Astrocyte of the cerebellum (primary cell): Measurements from ENCODE around the gene B3GNT7.
A peak's percentile ranks its signal among the peaks of the same experiment; 100 is the strongest.

Experiments used
- DNase-seq: peaks from one replicate; pipeline ENCODE4 v3.0.0-alpha.2; 2011; ENCODE audit warnings: low read depth
- H3K4me3 ChIP-seq: 2 replicates; pipeline ENCODE4 v1.5.1; 2011; ENCODE audit warnings: mild to moderate bottlenecking, low read depth, low read length, moderate library complexity
- in situ Hi-C: cut with HindIII; loops from 2 replicates; pipeline ENCODE4 v1.10.0; 2017; ENCODE audit warnings: low sequenced_read_pairs
- TF ChIP-seq, protein P1 (sequence below): IDR thresholded peaks from 2 replicates; pipeline ENCODE4 v1.5.1; 2012; ENCODE audit warnings: low read length, low read depth, moderate library complexity, mild to moderate bottlenecking; ENCODE audit errors: missing control alignments

Gene B3GNT7

DNA sequence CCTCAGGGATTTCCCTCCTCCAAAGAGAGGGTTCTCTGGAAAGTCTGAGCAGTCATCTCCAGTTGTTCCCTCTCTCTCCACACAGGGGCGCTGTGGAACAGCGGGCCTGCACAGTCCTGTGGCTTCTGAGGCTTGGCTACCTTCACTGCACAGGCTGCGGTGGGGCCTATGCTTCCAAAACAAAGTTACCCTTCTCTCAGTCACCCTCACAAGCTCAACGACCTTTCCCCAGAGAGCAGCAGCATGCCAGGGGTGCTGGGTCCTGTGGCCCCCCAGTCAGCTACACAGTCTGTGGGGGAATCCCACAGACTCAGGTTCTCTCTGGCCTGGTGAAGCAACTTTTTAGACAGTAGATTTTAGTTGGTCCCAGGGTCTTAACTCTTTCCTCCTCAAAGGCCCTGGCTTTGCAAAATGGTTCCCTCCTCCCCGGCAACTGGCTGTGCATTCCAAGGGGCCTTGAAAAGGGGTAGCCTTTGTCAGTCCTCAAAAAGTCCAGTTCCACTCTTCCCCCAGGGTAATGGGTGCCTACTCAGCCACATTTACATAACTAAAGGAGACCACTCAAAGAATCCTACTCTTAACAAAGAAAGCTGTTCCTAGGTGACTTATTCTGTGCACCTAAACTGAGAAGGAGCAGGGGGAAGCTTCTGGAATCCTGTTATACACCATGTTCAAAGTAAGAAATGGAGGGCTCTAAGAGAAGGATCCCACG is 14.9 kb downstream of the B3GNT7 start:
- TF ChIP-seq, protein P1, sequence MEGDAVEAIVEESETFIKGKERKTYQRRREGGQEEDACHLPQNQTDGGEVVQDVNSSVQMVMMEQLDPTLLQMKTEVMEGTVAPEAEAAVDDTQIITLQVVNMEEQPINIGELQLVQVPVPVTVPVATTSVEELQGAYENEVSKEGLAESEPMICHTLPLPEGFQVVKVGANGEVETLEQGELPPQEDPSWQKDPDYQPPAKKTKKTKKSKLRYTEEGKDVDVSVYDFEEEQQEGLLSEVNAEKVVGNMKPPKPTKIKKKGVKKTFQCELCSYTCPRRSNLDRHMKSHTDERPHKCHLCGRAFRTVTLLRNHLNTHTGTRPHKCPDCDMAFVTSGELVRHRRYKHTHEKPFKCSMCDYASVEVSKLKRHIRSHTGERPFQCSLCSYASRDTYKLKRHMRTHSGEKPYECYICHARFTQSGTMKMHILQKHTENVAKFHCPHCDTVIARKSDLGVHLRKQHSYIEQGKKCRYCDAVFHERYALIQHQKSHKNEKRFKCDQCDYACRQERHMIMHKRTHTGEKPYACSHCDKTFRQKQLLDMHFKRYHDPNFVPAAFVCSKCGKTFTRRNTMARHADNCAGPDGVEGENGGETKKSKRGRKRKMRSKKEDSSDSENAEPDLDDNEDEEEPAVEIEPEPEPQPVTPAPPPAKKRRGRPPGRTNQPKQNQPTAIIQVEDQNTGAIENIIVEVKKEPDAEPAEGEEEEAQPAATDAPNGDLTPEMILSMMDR, result peak; percentile 38
- in situ Hi-C loops, result loop anchor here (5.0 to 10.0 kb wide), 2 partner anchors 88 to 306 kb away; no protein-coding TSS in a partner anchor

DNA sequence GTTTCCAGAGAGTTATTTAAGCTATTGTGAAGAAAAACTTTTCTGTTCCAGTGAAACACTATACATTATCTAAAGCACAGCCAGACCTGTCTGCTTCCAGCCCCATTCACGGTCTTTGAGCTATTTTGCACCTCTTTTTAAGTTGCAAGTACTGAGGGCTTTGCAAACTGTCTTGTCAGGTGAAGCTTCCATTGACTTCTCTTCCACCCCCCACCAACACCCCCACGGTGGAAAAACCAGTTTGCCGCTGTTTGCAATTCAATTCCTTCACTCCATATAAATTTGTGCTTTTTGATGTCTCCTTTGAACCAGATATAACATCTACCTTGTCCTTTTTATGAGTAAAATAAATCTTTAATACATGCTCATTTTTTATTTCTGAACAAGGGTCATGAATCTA is 15.7 kb downstream of the B3GNT7 start:
- H3K4me3 ChIP-seq, result no peak overlapping the region
- in situ Hi-C loops, result loop anchor here (5.0 to 10.0 kb wide), 2 partner anchors 89 to 306 kb away; no protein-coding TSS in a partner anchor
- no peak for DNase-seq
- TF ChIP-seq, protein P1, result no peak

More for the DNA sequence above, 14.9 kb downstream of the B3GNT7 start:
- no peak for DNase-seq
- H3K4me3 ChIP-seq, result no peak overlapping the region

DNA sequence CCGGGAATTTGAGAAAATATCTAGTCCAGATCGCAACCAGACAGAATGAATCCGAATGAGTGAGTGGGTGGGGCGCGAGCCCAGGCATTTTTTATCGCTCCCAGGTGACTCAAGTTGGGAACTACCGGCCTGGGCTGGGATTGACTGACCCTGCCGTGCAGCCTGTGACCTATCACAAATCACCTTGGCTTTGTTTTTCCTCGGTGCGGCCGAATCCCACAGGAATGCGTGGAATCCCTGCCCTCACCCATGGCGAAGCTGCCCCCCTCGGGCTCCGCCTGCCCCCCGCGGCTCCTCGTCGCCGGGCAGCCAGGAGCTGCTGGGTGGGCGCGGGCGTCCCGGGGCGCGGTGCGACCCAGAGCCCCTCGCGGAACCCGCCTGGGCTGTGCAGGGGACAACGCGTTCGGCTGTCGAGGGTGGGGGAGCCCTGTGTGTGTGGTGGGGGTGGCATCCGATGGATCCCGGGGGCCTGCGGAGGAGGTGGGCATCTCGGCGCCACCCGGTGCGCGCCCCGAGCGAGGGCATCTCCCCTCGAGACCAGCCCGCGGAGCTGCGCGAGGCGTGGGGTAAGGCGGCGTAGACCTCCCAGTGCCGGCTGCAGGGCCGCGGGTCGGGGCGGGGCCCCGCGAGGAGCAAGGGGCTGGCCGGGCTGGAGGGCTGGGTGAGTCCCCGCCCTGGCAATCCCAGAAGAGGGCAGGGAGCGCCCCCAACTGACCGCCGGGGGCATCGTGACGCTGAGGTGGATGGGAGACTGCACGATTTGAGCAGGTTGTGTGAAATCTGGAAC is 16.5 kb downstream of the B3GNT7 start:
- in situ Hi-C loops, result loop anchor here (5.0 to 10.0 kb wide), 2 partner anchors 90 to 307 kb away; no protein-coding TSS in a partner anchor
- TF ChIP-seq, protein P1, result peak; percentile 91
- peak; percentile 41 for DNase-seq
- H3K4me3 ChIP-seq, result peak overlapping the region; percentile 55

DNA sequence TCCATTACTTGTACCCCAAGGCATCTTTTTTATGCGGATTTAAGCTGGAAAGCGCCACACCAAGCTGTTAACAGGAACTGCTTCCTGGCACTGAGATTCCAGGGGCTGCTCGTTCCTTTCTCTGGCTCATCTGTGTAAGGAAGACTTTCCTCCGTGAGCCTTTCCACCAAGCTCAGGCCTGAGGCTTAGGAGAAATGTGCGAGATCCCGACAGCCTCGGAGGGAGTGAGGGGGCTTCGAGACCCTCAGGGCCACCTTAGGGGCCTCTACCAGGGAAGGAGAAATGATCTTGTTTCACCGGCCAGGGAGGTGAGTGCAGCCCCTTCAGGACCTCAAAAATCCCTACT is 17.1 kb downstream of the B3GNT7 start:
- H3K4me3 ChIP-seq, result peak overlapping the region; percentile 55
- no peak for DNase-seq
- TF ChIP-seq, protein P1, result no peak
- in situ Hi-C loops, result loop anchor here (5.0 to 10.0 kb wide), 2 partner anchors 90 to 308 kb away; no protein-coding TSS in a partner anchor

DNA sequence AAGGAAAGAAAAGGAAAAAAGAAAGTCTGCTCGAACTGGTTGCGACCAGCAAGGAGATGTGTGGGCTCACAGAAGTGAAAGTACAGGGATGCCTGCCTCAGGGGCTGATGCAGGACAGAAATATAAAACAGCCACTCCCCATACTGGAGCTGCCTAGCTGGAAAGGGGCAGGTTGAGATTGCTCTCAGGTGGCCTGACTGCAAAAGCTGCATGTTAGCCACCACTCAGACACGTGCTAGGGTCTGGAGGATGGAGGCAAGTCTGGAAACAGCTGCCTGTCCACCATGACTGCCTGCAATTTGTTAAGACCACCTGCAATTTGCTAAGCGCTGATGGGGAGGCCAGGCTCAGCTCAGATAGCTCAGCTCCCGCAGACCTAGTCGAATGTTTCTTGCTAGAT is 17.9 kb downstream of the B3GNT7 start:
- in situ Hi-C loops, result loop anchor here (5.0 to 10.0 kb wide), 2 partner anchors 91 to 309 kb away; no protein-coding TSS in a partner anchor
- TF ChIP-seq, protein P1, result no peak

DNA sequence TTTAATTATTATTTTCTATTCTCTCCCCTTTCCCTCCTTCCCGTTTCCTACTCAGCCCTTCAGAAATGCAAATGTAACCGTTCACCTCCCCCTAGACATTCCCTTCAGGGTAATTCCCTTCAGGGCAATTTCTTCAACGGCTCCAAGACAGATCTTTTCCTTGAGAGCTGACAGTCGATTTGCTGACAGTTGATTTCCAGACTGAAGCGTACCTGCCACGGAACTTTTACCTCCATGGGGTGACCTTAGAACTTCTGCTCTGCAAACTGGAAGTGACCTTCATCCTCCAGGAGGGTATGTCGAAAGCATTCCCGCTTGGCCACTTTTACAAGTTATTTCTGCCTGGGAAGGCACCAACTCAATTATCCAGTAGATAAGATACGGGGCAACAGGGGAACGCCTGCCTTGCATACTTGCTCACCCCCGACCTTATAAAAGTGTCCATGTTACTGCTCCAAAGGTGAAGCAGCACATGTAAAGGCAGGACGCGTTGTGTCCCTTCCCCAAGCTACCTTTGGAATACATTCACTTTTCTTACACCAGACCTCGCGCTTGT is 18.5 kb downstream of the B3GNT7 start:
- no peak overlapping the region for H3K4me3 ChIP-seq
- in situ Hi-C loops, result loop anchor here (5.0 to 10.0 kb wide), 2 partner anchors 92 to 309 kb away; no protein-coding TSS in a partner anchor
- TF ChIP-seq, protein P1, result no peak
- no peak for DNase-seq

More for the DNA sequence above, 17.9 kb downstream of the B3GNT7 start:
- no peak overlapping the region for H3K4me3 ChIP-seq
- DNase-seq, result no peak
